HCT116 (cell line): Measurements from ENCODE around the gene STAU1. TPM values are rescaled to one million over a fixed set of nuclear protein-coding genes. Genes with fewer than 3 reads are reported as not detected.
"Not testable (repeated sequence)": the region's sequence is repeated elsewhere in the genome, so short reads cannot be mapped to it uniquely, and the experiment has no call there.

ENCODE experiments used
- ATAC-seq: fragments of 200-7000 bp; cut with Tn5 transposase; 2 replicates; pipeline ENCODE4 v1.9.1; 2020; ENCODE audit warnings: mild to moderate bottlenecking, moderate library complexity
- BruUV-seq: library from RNA; stranded (reverse); fragments of 400-500 nt; replicated peaks from 2 replicates; lab custom pipeline; 2021; lab: Mats Ljungman, UMichigan
- CTCF ChIA-PET: fragments of 300-600 bp; sonication (Branson Sonifier 250); formaldehyde crosslinking; loops from one replicate; lab custom pipeline; 2021; ENCODE audit warnings: antibody characterized with exemption; lab: Charles Lee
- POLR2A ChIA-PET: fragments of 300-600, 350-600 bp; sonication (Branson Sonifier 250); formaldehyde crosslinking; loops from one replicate; lab custom pipeline; 2021; ENCODE audit warnings: antibody characterized with exemption; lab: Charles Lee
- RAD21 ChIA-PET, 2 experiments: fragments of 300-600 bp; sonication (Branson Sonifier 250); formaldehyde crosslinking; loops; one replicate each; lab custom pipeline; 2023; ENCODE audit warnings: low total read pairs in 2 of 2; ENCODE audit not compliant: uncharacterized antibody in 2 of 2, unreplicated experiment in 2 of 2, low non-redundant PET in 1 of 2; lab: Charles Lee
- DNase-seq: peaks from one replicate; pipeline ENCODE4 v3.0.0-alpha.2; 2010; ENCODE audit warnings: low read depth, low spot score
- H2AFZ ChIP-seq: fragments of 200-600 bp; shearing (Covaris generic), sonication (generic); 2 replicates; pipeline ENCODE4 v1.6.1; 2017; ENCODE audit warnings: low read depth, mixed run types, mixed read lengths, antibody characterized with exemption, low read length; ENCODE audit not compliant: poor library complexity, severe bottlenecking
- H3K27ac ChIP-seq: 2 replicates; pipeline ENCODE4 v1.5.1; 2012; ENCODE audit warnings: low read depth, low read length
- H3K27me3 ChIP-seq: fragments of 200-600 bp; sonication (generic); 2 replicates; pipeline ENCODE4 v1.6.1; 2016; ENCODE audit warnings: mixed run types, low read length, mixed read lengths; ENCODE audit not compliant: insufficient read depth
- H3K36me3 ChIP-seq, 2 experiments: fragments of 200-500 bp in 1 of 2; fragments of 200-600 bp in 1 of 2; sonication (Bioruptor generic) in 1 of 2; sonication (generic) in 1 of 2; 2 replicates each; pipeline versions ENCODE4 v1.5.1 to v1.6.1; 2014 to 2016; ENCODE audit warnings: low read length in 2 of 2, inconsistent platforms in 1 of 2, mixed read lengths in 1 of 2, mixed run types in 1 of 2; ENCODE audit not compliant: insufficient read depth in 2 of 2, control insufficient read depth in 1 of 2
- H3K4me1 ChIP-seq, 2 experiments: fragments of 200-600 bp in 1 of 2; sonication (generic) in 1 of 2; 2 replicates each; pipeline versions ENCODE4 v1.5.1 to v1.6.1; 2012 to 2017; ENCODE audit warnings: low read length in 2 of 2, inconsistent platforms in 1 of 2, mild to moderate bottlenecking in 1 of 2, mixed read lengths in 1 of 2, mixed run types in 1 of 2, moderate library complexity in 1 of 2; ENCODE audit not compliant: insufficient read depth in 2 of 2, control insufficient read depth in 1 of 2
- H3K4me2 ChIP-seq: fragments of 200-600 bp; sonication (generic); 2 replicates; pipeline ENCODE4 v1.6.1; 2017; ENCODE audit warnings: mixed run types, low read length, mixed read lengths
- H3K4me3 ChIP-seq, 2 experiments: fragments of 200-600 bp in 1 of 2; sonication (generic) in 1 of 2; replicated peaks in 1 of 2; 2 replicates each; pipeline ENCODE4 v1.5.1; 2011 to 2016; ENCODE audit warnings: low read length in 2 of 2, control low read depth in 1 of 2, low read depth in 1 of 2, mild to moderate bottlenecking in 1 of 2, mixed read lengths in 1 of 2, mixed run types in 1 of 2
- H3K79me2 ChIP-seq: fragments of 200-600 bp; sonication (generic); 2 replicates; pipeline ENCODE4 v1.6.1; 2017; ENCODE audit warnings: mild to moderate bottlenecking, mixed run types, low read length, moderate library complexity, mixed read lengths; ENCODE audit not compliant: insufficient read depth
- H3K9ac ChIP-seq: fragments of 200-600 bp; sonication (generic); 2 replicates; pipeline ENCODE4 v1.6.1; 2016; ENCODE audit warnings: low read length, mixed read lengths
- H3K9me2 ChIP-seq: fragments of 200-600 bp; sonication (generic), shearing (Covaris generic); 2 replicates; pipeline ENCODE4 v1.6.1; 2017; ENCODE audit warnings: mixed run types, mild to moderate bottlenecking, moderate library complexity; ENCODE audit not compliant: insufficient read depth
- H3K9me3 ChIP-seq, 2 experiments: fragments of 200-500 bp in 1 of 2; fragments of 200-600 bp in 1 of 2; sonication (Bioruptor generic) in 1 of 2; sonication (generic) in 1 of 2; 2 replicates each; pipeline ENCODE4 v1.6.1; 2014 to 2017; ENCODE audit warnings: low read length in 2 of 2, mixed read lengths in 2 of 2, inconsistent platforms in 1 of 2, low read depth in 1 of 2, mild to moderate bottlenecking in 1 of 2, mixed run types in 1 of 2, moderate library complexity in 1 of 2; ENCODE audit not compliant: control insufficient read depth in 1 of 2, insufficient read depth in 1 of 2
- H4K20me1 ChIP-seq: fragments of 200-600 bp; sonication (generic), shearing (Covaris generic); 2 replicates; pipeline ENCODE4 v1.6.1; 2017; ENCODE audit warnings: mixed run types, mild to moderate bottlenecking, moderate library complexity; ENCODE audit not compliant: insufficient read depth
- CBX3 ChIP-seq: IDR thresholded peaks from 2 replicates; pipeline ENCODE4 v1.6.1; 2012; ENCODE audit warnings: low read depth
- EGR1 ChIP-seq: IDR thresholded peaks from 2 replicates; pipeline ENCODE4 v1.6.1; 2012; ENCODE audit warnings: low read depth
- ELF1 ChIP-seq: IDR thresholded peaks from 2 replicates; pipeline ENCODE4 v1.6.1; 2012; ENCODE audit warnings: low read depth, borderline replicate concordance
- EZH2phosphoT487 ChIP-seq: fragments of 200-600 bp; IDR thresholded peaks from 2 replicates; pipeline ENCODE4 v1.6.1; 2018; ENCODE audit warnings: antibody characterized with exemption, borderline replicate concordance
- RAD21 ChIP-seq: IDR thresholded peaks from 2 replicates; pipeline ENCODE4 v1.6.1; 2012; ENCODE audit warnings: low read depth, mild to moderate bottlenecking
- ZNF274 ChIP-seq: fragments of 200-500 bp; sonication (Bioruptor generic); IDR thresholded peaks from 2 replicates; pipeline ENCODE4 v1.6.1; 2014; ENCODE audit warnings: mild to moderate bottlenecking, low read depth, low read length, inconsistent platforms
- intact Hi-C: fragments of 100-400 bp; cut with micrococcal nuclease; formaldehyde crosslinking; loops from 2 replicates; pipeline ENCODE4 v1.10.0; 2022
- total RNA-seq: library from RNA; stranded (reverse); gene quantifications from one replicate; pipeline ENCODE4 v1.2.1, GENCODE V29; 2021; ENCODE audit not compliant: unreplicated experiment
- TF ChIP-seq, protein P1 (sequence below): IDR thresholded peaks from 2 replicates; pipeline ENCODE4 v1.6.1; 2012
- TF ChIP-seq, protein P2 (sequence below): IDR thresholded peaks from 2 replicates; pipeline ENCODE4 v1.6.1; 2012

Gene STAU1
- total RNA-seq, 1 experiment from 2014 or later = 90.3 TPM

DNA sequence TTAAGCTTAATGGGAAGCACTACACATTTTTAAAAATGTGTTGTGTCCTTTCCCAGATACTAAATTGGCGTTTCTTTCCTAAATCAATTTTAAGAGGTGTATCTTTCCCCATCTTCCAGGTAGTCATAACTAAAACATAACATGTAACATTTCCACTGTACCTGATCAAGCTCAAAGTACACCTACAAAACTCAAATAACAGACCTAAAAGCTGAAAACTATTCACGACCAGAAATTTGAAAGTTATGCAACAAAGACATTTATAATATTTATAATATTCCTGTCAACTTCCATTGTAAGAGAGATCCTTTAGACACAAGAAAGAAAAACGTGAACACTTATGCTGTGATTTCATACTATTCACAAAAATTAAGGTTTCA, 3.5 kb downstream of the STAU1 start:
- ATAC-seq = no peak
- TF ChIP-seq EGR1 = no peak
- no peak for TF ChIP-seq ZNF274
- TF ChIP-seq RAD21 = no peak
- TF ChIP-seq, protein P1, sequence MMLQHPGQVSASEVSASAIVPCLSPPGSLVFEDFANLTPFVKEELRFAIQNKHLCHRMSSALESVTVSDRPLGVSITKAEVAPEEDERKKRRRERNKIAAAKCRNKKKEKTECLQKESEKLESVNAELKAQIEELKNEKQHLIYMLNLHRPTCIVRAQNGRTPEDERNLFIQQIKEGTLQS = no peak
- no peak for TF ChIP-seq EZH2phosphoT487
- TF ChIP-seq, protein P2, sequence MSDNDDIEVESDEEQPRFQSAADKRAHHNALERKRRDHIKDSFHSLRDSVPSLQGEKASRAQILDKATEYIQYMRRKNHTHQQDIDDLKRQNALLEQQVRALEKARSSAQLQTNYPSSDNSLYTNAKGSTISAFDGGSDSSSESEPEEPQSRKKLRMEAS = no peak
- no peak for TF ChIP-seq CBX3
- no peak for TF ChIP-seq ELF1
- RAD21 ChIA-PET = no interaction called here
- H3K36me3 ChIP-seq = no peaks in the 10 kb centered on the region
- H3K9me2 ChIP-seq = no peaks in the 10 kb centered on the region
- BruUV-seq = no TSS peak
- peaks cover 8 to 18% of the 10 kb centered on the region in 2 experiments for H3K4me1 ChIP-seq
- H3K27ac ChIP-seq = no peak overlapping the region
- H3K4me3 ChIP-seq = no peak overlapping the region
- H3K9ac ChIP-seq = no peak overlapping the region
- H3K79me2 ChIP-seq = peaks cover 81% of the 10 kb centered on the region
- POLR2A ChIA-PET = no interaction called here
- CTCF ChIA-PET = no interaction called here
- no peak overlapping the region for H2AFZ ChIP-seq
- H3K9me3 ChIP-seq = no peaks in the 10 kb centered on the region
- H4K20me1 ChIP-seq = peaks cover 33% of the 10 kb centered on the region; the same call in 1 of the 2 replicates
- H3K27me3 ChIP-seq = no peaks in the 10 kb centered on the region
- DNase-seq = no peak
- intact Hi-C loops = no loop called here
- no peak overlapping the region for H3K4me2 ChIP-seq

- H3K9me2 ChIP-seq, H3K36me3 ChIP-seq, H3K9me3 ChIP-seq, H3K4me3 ChIP-seq, H2AFZ ChIP-seq, BruUV-seq, ATAC-seq, H3K4me2 ChIP-seq, RAD21 ChIA-PET, H3K9ac ChIP-seq, DNase-seq, H3K27ac ChIP-seq, CTCF ChIA-PET, intact Hi-C loops, H3K27me3 ChIP-seq, POLR2A ChIA-PET: not testable (repeated sequence)
- H3K4me1 ChIP-seq = peaks cover 9 to 18% of the 10 kb centered on the region in 2 experiments
- H3K79me2 ChIP-seq = peaks cover 87% of the 10 kb centered on the region
- peaks cover 33% of the 10 kb centered on the region; the same call in 1 of the 2 replicates for H4K20me1 ChIP-seq
Measured at GRCh38 chr20:49184084-49184501, 4.0 kb downstream of the STAU1 start.
